Spinal cord (tissue), 10 donors: Measurements from ENCODE around the gene SNAI1. TPM values are rescaled to one million over a fixed set of nuclear protein-coding genes. Genes with fewer than 3 reads are reported as not detected.

Experiments
- DNase-seq, 6 donors: peaks; one replicate each; pipeline versions ENCODE4 v3.0.0 to v3.0.0-alpha.2; 2013 to 2015; ENCODE audit warnings: low spot score in 6 of 6, low read depth in 4 of 6
- H3K27ac ChIP-seq: one replicate; pipeline ENCODE4 v1.5.1; 2013; ENCODE audit warnings: low read depth, low read length, control low read depth
- H3K27me3 ChIP-seq: one replicate; pipeline ENCODE4 v1.6.1; 2013; ENCODE audit warnings: low read length; ENCODE audit not compliant: control insufficient read depth, insufficient read depth
- H3K36me3 ChIP-seq: one replicate; pipeline ENCODE4 v1.6.1; 2013; ENCODE audit warnings: low read length; ENCODE audit not compliant: control insufficient read depth, insufficient read depth
- H3K4me1 ChIP-seq: one replicate; pipeline ENCODE4 v1.6.1; 2013; ENCODE audit warnings: low read length; ENCODE audit not compliant: control insufficient read depth, insufficient read depth
- H3K4me3 ChIP-seq: one replicate; pipeline ENCODE4 v1.5.1; 2013; ENCODE audit warnings: low read depth, low read length, control low read depth
- H3K9me3 ChIP-seq: one replicate; pipeline ENCODE4 v1.6.1; 2013; ENCODE audit warnings: low read length; ENCODE audit not compliant: control insufficient read depth, insufficient read depth
- WGBS: methylation state at CpG from one replicate; pipeline ENCODE4 v1.1.5; 2013; ENCODE audit warnings: missing lambda C conversion rate; ENCODE audit not compliant: insufficient coverage; 5-methylcytosine and 5-hydroxymethylcytosine counted together
- polyA plus RNA-seq, 2 donors: library from polyadenylated mRNA; unstranded; fragments of 120-200 nt; gene quantifications; one replicate each; pipeline ENCODE4 v1.2.1, GENCODE V29; 2013; ENCODE audit not compliant: insufficient read length in 2 of 2
- total RNA-seq, 2 donors: library from RNA; depleted of rRNA in 1 of 2; stranded (reverse); fragments of 120-200 nt in 1 of 2; fragments of >200 nt in 1 of 2; gene quantifications; one replicate each; pipeline versions ENCODE4 v1.2.3 to v1.2.4, GENCODE V29; 2013 to 2014
- donor health status: healthy.

Gene SNAI1
- total and polyA plus RNA-seq, 4 donors = 0.40 to 1.8 (median 0.96) TPM

DNA sequence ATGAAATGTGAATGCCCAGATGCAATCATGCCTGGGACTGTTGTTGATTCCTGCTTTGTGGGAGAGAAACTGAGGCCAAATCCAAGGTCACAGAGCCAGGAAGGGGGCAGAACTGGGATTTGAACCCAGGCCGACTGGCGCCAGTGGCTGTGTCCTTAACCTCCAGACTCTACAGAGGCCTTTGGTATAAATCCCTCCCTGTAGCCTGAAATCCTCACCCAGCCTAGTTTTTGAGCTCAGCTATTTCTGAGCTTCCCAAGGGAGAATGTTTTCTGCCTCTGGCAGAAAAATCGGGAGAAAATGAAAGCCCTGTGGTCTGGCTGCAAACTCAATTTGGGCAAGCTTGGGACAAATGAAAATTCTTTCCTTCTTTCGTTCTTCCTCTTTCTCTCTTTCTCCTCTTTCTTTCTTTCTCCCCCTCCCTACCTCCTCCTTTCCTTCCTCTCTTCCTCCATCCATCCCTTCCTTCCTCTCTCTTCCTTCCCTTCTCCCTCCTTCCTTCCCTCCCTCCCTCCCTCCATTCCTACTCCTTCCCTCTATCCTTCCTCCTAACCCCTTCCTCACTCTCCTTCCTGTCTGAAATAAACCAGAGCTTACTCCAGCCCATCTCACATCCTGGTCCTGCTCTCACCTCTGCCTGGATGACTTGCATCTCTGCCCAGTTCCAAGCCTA is 34.9 kb downstream of the SNAI1 start:
- no peak for DNase-seq
- Histone ChIP-seq H3K27me3 (peaks cover 2% of the 10 kb centered on the region), H3K4me3 (no peak overlapping the region), H3K4me1 (peaks cover 27% of the 10 kb centered on the region), H3K36me3 (no peaks in the 10 kb centered on the region), H3K27ac (no peak overlapping the region), H3K9me3 (no peaks in the 10 kb centered on the region)
- WGBS = 70% methylated on average over 2 of the region's 4 CpGs

DNA sequence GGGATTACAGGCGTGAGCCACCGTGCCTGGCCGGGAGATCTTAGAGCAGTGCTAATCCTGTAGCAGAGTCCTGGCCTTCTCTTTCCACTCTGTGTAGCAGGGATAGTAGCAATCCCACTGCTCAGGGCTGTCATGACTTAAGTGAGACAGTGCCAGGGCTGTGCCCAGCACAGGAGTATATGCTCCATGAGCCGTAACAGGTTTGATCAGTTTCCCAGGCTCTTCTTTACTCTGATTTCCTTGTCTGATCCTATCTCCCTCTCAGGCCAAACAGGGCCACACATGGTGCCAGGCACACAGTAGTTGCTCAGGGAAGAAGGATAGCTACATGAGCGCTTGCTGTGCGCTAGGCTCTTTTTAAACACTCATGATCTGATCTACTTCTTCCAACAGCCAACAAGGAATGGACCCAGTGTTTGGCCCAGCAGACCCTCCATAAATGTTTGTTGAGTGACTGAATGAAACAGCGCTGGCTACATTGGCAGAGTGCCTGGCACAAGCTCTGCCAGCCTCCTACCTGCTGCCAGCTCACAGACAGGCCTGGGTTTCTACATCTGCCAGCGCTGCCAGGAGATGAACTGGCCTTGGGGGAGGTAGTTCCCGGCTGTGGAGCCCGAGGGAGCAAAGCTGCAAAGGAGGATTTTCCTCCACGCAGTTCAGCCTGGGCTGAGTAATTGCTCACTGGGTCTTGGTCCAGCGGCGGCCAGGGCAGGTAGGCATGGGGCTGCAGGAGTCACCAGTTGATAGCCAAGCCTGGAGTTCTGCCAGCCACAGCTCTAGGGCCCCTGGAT is 36.9 kb downstream of the SNAI1 start:
- peaks cover 2% of the 10 kb centered on the region for H3K27me3 ChIP-seq
- H3K27ac ChIP-seq = no peak overlapping the region
- H3K36me3 ChIP-seq = no peaks in the 10 kb centered on the region
- WGBS = 73% methylated on average over 10 of the region's 13 CpGs
- H3K4me1 ChIP-seq = peaks cover 27% of the 10 kb centered on the region
- DNase-seq = peak in 3 of 6 donors; percentile 12 to 60 (median 37)
- no peaks in the 10 kb centered on the region for H3K9me3 ChIP-seq
- no peak overlapping the region for H3K4me3 ChIP-seq

DNA sequence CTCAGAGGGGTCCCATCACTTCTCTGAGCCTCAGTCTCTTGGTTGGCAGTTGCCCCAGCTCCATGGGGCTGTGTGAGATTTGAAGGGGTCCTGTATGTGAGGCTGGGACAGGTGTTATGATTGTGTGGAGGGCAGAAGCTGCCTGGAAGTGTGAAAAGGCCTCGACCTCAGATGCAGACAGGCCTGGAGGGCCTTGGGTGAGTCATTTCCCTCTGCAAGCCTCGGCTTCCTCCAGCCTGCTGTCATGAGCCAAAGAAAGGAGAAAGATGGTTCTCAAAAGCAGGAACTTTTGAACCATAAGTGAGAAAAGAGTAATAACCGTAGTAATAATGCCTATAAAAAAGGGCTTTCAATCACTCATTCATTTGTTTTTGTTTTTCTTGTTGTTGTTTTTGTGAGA is 37.5 kb downstream of the SNAI1 start:
- H3K4me3 ChIP-seq = no peak overlapping the region

DNA sequence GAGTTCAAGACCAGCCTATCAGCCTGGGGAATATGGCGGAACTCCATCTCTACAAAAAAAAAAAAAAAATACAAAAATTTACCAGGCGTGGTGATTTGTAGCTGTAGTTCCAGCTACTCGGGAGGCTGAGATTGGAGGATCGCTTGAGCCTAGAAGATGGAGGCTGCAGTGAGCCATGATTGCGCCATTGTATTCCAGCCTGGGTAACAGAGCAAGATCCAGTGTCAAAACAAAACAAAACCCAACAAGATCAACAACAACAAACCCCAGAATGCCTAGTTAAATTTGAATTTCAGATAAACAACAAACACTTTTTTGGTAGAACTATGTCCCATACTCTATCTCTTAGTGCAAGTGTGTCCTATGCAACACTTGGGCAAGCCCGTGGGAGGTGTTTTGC is 39.9 kb downstream of the SNAI1 start:
- no peak overlapping the region for H3K27ac ChIP-seq
- no peak for DNase-seq
- H3K36me3 ChIP-seq = no peaks in the 10 kb centered on the region
- H3K27me3 ChIP-seq = no peaks in the 10 kb centered on the region
- no peaks in the 10 kb centered on the region for H3K9me3 ChIP-seq
- no peak overlapping the region for H3K4me3 ChIP-seq
- 95% methylated on average over 3 of the region's 6 CpGs for WGBS
- peaks cover 18% of the 10 kb centered on the region for H3K4me1 ChIP-seq

More for the DNA sequence above, 37.5 kb downstream of the SNAI1 start:
- H3K27me3 ChIP-seq = peaks cover 2% of the 10 kb centered on the region
- DNase-seq = no peak
- H3K4me1 ChIP-seq = peaks cover 21% of the 10 kb centered on the region
- no peak overlapping the region for H3K27ac ChIP-seq
- no peaks in the 10 kb centered on the region for H3K36me3 ChIP-seq
- 85% methylated on average over 2 of the region's 3 CpGs for WGBS
- no peaks in the 10 kb centered on the region for H3K9me3 ChIP-seq

DNA sequence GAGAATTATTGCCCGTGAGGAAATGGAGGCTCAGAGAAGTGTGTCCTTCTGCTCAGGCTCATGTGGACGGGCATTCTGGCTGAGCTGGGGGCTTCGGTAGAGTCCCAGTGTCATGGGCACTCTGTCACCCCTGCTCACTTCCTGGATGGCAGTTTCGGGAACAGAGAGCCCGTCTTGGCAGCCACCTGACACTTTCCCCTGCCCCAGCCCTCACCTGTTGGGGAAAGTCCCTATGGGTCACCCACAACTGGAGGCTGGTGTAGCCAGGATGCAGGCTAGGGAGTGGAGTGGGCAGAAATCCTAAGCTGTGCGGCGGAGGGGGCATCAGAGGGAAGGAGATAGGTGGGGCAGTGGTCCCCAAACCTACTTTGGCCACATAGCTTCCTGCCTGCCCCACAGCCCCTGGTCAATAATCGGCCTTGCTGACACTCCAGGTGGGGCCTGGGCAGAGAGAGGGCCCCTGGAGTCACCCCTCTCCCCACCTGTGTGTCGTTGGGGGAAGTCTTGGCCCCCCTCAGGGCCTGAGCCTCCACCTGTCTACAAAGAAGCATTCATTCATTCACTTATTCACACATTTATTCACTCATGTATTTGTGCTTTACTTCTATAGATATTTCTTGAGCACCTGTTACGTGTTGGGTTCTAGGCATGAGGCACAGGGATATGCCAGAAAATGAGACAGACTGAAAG is 40.5 kb downstream of the SNAI1 start:
- Histone ChIP-seq H3K9me3 (no peaks in the 10 kb centered on the region), H3K27me3 (no peaks in the 10 kb centered on the region), H3K4me1 (peaks cover 24% of the 10 kb centered on the region), H3K4me3 (no peak overlapping the region), H3K27ac (no peak overlapping the region), H3K36me3 (no peaks in the 10 kb centered on the region)
- no peak for DNase-seq
- 88% methylated on average over 7 of the region's 10 CpGs for WGBS

DNA sequence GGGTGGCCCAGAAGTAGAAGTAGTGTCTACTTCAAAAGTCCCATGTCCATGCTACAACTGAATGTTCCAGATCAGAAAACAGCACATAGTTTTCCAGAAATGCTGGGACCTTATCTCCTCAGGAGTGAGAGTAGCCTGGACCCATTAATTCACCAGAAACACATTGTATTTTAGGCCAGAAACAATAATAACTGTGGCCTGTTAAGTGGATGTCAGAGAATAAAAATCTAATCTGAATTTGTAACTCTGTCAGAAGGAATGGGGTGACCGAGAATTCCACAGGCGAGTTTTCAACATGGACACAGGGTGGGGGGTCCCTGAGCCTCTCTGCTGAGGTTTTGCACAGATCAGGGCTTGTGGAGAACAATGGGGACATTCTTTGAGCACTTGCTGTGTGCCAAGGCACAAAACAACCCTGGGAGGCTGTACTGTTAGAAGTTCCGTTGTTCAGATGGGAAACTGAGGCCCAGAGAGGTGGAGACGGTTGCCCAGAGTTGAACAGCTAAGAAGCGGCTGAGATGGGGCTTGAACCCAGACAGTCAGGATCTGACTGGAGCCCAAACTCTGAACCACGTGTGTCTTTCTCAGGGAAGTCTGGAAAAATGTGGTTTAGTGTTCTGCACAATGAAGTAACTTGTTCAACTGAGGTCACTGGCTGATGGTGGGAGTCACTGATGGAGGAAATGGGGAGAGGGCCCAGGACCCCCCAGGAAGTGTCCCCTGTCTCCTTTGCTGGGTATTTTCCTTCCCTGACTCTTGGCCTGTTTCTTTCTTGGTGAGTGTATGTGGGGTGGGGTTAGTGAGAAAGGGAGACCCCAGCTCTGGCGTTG is 44.2 kb downstream of the SNAI1 start:
- H3K9me3 ChIP-seq = no peaks in the 10 kb centered on the region
- H3K27ac ChIP-seq = no peak overlapping the region
- no peak for DNase-seq
- H3K36me3 ChIP-seq = no peaks in the 10 kb centered on the region
- peaks cover 26% of the 10 kb centered on the region for H3K4me1 ChIP-seq
- H3K27me3 ChIP-seq = no peaks in the 10 kb centered on the region
- 71% methylated on average over 7 of the region's 7 CpGs for WGBS
- H3K4me3 ChIP-seq = no peak overlapping the region

DNA sequence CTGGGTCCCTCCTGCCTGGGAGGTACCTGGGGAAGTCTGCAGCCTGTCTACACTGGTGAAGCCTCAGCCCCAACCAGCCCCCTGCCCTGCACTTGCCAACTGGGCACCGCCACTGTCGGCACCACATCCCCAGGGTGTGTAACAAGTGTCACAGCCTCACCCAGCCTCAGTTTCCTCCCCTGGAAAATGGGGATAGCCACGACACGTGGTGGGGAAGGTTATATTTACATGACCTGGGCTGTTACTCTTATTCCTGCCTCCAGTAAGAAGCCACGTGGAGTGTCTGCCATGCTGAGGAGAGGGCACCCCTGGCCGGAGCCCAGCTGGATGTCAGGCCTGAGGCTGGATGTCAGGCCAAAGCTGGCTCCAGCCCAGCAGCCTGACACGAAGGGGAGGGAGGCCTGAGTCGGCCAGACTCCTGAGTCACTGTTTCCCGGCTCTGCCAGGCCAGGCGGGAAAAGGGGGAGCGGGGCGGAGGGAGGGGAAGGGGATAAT is 44.9 kb downstream of the SNAI1 start:
- Histone ChIP-seq H3K9me3 (no peaks in the 10 kb centered on the region), H3K27ac (no peak overlapping the region), H3K4me3 (no peak overlapping the region), H3K27me3 (no peaks in the 10 kb centered on the region), H3K4me1 (peaks cover 26% of the 10 kb centered on the region), H3K36me3 (no peaks in the 10 kb centered on the region)
- 53% methylated on average over 10 of the region's 12 CpGs for WGBS
- peak in 3 of 6 donors; percentile 32 to 81 (median 33) for DNase-seq

DNA sequence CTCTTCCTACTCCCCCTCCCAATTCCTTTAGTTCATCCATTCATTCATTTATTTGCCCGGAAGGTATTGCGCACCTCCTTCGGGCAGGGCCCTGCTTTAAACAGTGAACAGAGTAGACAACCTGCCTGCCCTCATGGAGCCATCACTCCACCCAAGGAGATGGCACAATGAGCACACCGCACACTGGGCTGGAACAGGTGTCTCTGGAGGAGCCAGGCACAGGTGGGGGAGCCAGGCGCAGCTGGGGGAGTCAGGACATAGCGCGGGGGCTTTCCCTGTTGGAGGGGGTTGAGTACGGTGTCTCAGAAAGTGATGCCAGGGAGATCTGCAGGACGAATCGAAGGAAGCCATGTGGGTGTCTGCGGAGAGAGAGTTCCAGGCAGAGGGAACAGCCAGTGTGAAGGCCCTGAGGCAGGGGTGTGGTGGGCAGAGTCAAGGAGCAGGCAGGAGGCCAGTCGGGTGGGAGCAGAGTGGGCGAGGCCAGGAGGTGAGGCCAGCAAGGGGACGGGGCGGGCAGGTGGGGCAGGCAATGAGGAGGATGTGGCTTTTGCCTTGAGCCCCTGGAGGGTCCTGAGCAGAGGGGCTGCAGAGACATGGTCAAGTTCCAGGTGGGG is 46.4 kb downstream of the SNAI1 start:
- Histone ChIP-seq H3K27ac (no peak overlapping the region), H3K36me3 (no peaks in the 10 kb centered on the region), H3K4me1 (peaks cover 26% of the 10 kb centered on the region), H3K4me3 (no peak overlapping the region), H3K27me3 (no peaks in the 10 kb centered on the region), H3K9me3 (no peaks in the 10 kb centered on the region)
- DNase-seq = no peak
- WGBS = 94% methylated on average over 14 of the region's 15 CpGs
